Neuronal stem cell (in vitro differentiated cells): ENCODE results near the gene ZFAND2B.

Experiments used
- DNase-seq: peaks from one replicate; pipeline ENCODE4 v3.0.0-alpha.2; 2013; ENCODE audit warnings: low spot score
- H2AFZ ChIP-seq: one replicate; pipeline ENCODE4 v1.6.1; 2013; ENCODE audit warnings: mild to moderate bottlenecking, low read length, inconsistent platforms
- H2AK5ac ChIP-seq: 2 replicates; pipeline ENCODE4 v1.6.1; 2013; ENCODE audit warnings: low read depth, mild to moderate bottlenecking, inconsistent platforms, low read length, moderate library complexity, mixed read lengths
- H2BK120ac ChIP-seq: 2 replicates; pipeline ENCODE4 v1.6.1; 2013; ENCODE audit warnings: low read depth, mild to moderate bottlenecking, inconsistent platforms, low read length, moderate library complexity, mixed read lengths
- H2BK12ac ChIP-seq: one replicate; pipeline ENCODE4 v1.6.1; 2013; ENCODE audit warnings: low read length, inconsistent platforms
- H2BK15ac ChIP-seq: 2 replicates; pipeline ENCODE4 v1.6.1; 2013; ENCODE audit warnings: mild to moderate bottlenecking, low read length, inconsistent platforms, mixed read lengths
- H2BK5ac ChIP-seq: one replicate; pipeline ENCODE4 v1.6.1; 2013; ENCODE audit warnings: inconsistent platforms, mild to moderate bottlenecking, low read length, moderate library complexity
- H3K14ac ChIP-seq: one replicate; pipeline ENCODE4 v1.6.1; 2013; ENCODE audit warnings: low read length, inconsistent platforms
- H3K18ac ChIP-seq: 2 replicates; pipeline ENCODE4 v1.6.1; 2013; ENCODE audit warnings: low read length, inconsistent platforms
- H3K23ac ChIP-seq: 2 replicates; pipeline ENCODE4 v1.6.1; 2013; ENCODE audit warnings: low read depth, mild to moderate bottlenecking, mixed read lengths, low read length, inconsistent platforms; ENCODE audit not compliant: poor library complexity
- H3K27ac ChIP-seq: replicated peaks from 3 replicates; pipeline ENCODE4 v1.5.1; 2013; ENCODE audit warnings: low read length, inconsistent platforms
- H3K27me3 ChIP-seq, 3 experiments: 2 replicates each; pipeline ENCODE4 v1.6.1; 2013; ENCODE audit warnings: low read length in 3 of 3, mild to moderate bottlenecking in 2 of 3, inconsistent platforms in 1 of 3, low read depth in 1 of 3, mixed read lengths in 1 of 3, moderate library complexity in 1 of 3; ENCODE audit not compliant: control insufficient read depth in 3 of 3, insufficient read depth in 3 of 3
- H3K36me3 ChIP-seq, 2 donors: replicated peaks in 1 of 2; 2 replicates each; pipeline ENCODE4 v1.6.1; 2013; ENCODE audit warnings: low read length in 2 of 2; ENCODE audit not compliant: control insufficient read depth in 2 of 2, insufficient read depth in 2 of 2
- H3K4ac ChIP-seq: 2 replicates; pipeline ENCODE4 v1.6.1; 2013; ENCODE audit warnings: inconsistent platforms, mild to moderate bottlenecking, low read length, moderate library complexity
- H3K4me1 ChIP-seq, 2 donors: 1 replicate in 1 of 2; 2 replicates in 1 of 2; pipeline ENCODE4 v1.6.1; 2013; ENCODE audit warnings: low read length in 2 of 2, low read depth in 1 of 2; ENCODE audit not compliant: control insufficient read depth in 2 of 2, insufficient read depth in 1 of 2
- H3K4me2 ChIP-seq: one replicate; pipeline ENCODE4 v1.6.1; 2013; ENCODE audit warnings: mild to moderate bottlenecking, low read length, inconsistent platforms; ENCODE audit not compliant: insufficient read depth, poor library complexity, severe bottlenecking
- H3K4me3 ChIP-seq, 2 donors: 2 replicates each; pipeline ENCODE4 v1.5.1; 2013; ENCODE audit warnings: low read length in 2 of 2, mild to moderate bottlenecking in 2 of 2, inconsistent platforms in 1 of 2, moderate library complexity in 1 of 2
- H3K79me1 ChIP-seq: one replicate; pipeline ENCODE4 v1.6.1; 2013; ENCODE audit warnings: low read depth, mild to moderate bottlenecking, inconsistent platforms, low read length, moderate library complexity
- H3K9ac ChIP-seq: one replicate; pipeline ENCODE4 v1.6.1; 2013; ENCODE audit warnings: mild to moderate bottlenecking, low read depth, low read length, inconsistent platforms; ENCODE audit not compliant: poor library complexity
- H3K9me3 ChIP-seq, 2 donors: replicated peaks in 1 of 2; 2 replicates each; pipeline versions ENCODE3 to v1.6.1; 2013; ENCODE audit warnings: low read length in 2 of 2, mild to moderate bottlenecking in 2 of 2, inconsistent platforms in 1 of 2, low read depth in 1 of 2, mixed read lengths in 1 of 2, moderate library complexity in 1 of 2; ENCODE audit not compliant: control insufficient read depth in 2 of 2, insufficient read depth in 1 of 2
- H4K8ac ChIP-seq: one replicate; pipeline ENCODE4 v1.6.1; 2013; ENCODE audit warnings: low read depth, mild to moderate bottlenecking, inconsistent platforms, low read length, moderate library complexity
- H4K91ac ChIP-seq: one replicate; pipeline ENCODE4 v1.6.1; 2013; ENCODE audit warnings: low read length, low read depth, mild to moderate bottlenecking, inconsistent platforms; ENCODE audit not compliant: poor library complexity
- WGBS, 2 donors: extraction: QIAGEN DNeasy Blood & Tissue Kit; methylation state at CpG; one replicate each; pipeline ENCODE4 v1.1.7; 2013; ENCODE audit warnings: missing lambda C conversion rate in 2 of 2, mixed read lengths in 1 of 2; ENCODE audit not compliant: insufficient read length in 2 of 2, insufficient replicate concordance in 1 of 2; ENCODE audit errors: extremely low coverage in 2 of 2; 5-methylcytosine and 5-hydroxymethylcytosine counted together

The ZFAND2B gene

GRCh38 chr2:219165058-219165911, 41.3 kb upstream of the ZFAND2B start:
- no peak overlapping the region for H3K23ac ChIP-seq
- no peak overlapping the region for H3K27ac ChIP-seq
- H3K14ac ChIP-seq = no peak overlapping the region
- no peak overlapping the region for H2AFZ ChIP-seq
- no peak overlapping the region for H2BK5ac ChIP-seq
- no peak overlapping the region for H4K8ac ChIP-seq
- no CpG with 5 or more reads among the region's 10 CpGs for WGBS, 2 donors
- H3K4ac ChIP-seq = no peak overlapping the region
- H3K18ac ChIP-seq = no peak overlapping the region
- H2BK15ac ChIP-seq = no peak overlapping the region
- H3K36me3 ChIP-seq = no peaks in the 10 kb centered on the region
- H2BK12ac ChIP-seq = no peak overlapping the region
- no peak overlapping the region for H4K91ac ChIP-seq
- H3K4me1 ChIP-seq = peaks cover 0 to 3% of the 10 kb centered on the region in 2 donors
- H3K4me3 ChIP-seq = no peak overlapping the region
- H3K79me1 ChIP-seq = no peaks in the 10 kb centered on the region
- no peak overlapping the region for H3K4me2 ChIP-seq
- H3K9ac ChIP-seq = no peak overlapping the region
- no peak overlapping the region for H2AK5ac ChIP-seq
- H3K27me3 ChIP-seq = no peaks in the 10 kb centered on the region
- no peak for DNase-seq
- H3K9me3 ChIP-seq = no peaks in the 10 kb centered on the region
- H2BK120ac ChIP-seq = no peak overlapping the region

- Histone ChIP-seq H3K4me1 (no peaks in the 10 kb centered on the region), H4K91ac (no peak overlapping the region), H3K9ac (no peak overlapping the region), H2AFZ (no peak overlapping the region), H3K9me3 (no peaks in the 10 kb centered on the region), H3K27ac (no peak overlapping the region), H3K23ac (no peak overlapping the region), H3K79me1 (no peaks in the 10 kb centered on the region), H3K14ac (no peak overlapping the region), H3K4me2 (no peak overlapping the region), H2BK120ac (no peak overlapping the region), H3K27me3 (no peaks in the 10 kb centered on the region), H2AK5ac (no peak overlapping the region), H3K4me3 (no peak overlapping the region), H3K36me3 (peaks cover 4 to 15% of the 10 kb centered on the region in 2 donors), H2BK15ac (no peak overlapping the region), H3K4ac (no peak overlapping the region), H4K8ac (no peak overlapping the region), H3K18ac (no peak overlapping the region), H2BK5ac (no peak overlapping the region), H2BK12ac (no peak overlapping the region)
- WGBS, 2 donors = no CpG with 5 or more reads among the region's 5 CpGs
- DNase-seq = no peak
These were observed 38.6 kb upstream of the ZFAND2B start for GRCh38 chr2:219167997-219168396.

DNA sequence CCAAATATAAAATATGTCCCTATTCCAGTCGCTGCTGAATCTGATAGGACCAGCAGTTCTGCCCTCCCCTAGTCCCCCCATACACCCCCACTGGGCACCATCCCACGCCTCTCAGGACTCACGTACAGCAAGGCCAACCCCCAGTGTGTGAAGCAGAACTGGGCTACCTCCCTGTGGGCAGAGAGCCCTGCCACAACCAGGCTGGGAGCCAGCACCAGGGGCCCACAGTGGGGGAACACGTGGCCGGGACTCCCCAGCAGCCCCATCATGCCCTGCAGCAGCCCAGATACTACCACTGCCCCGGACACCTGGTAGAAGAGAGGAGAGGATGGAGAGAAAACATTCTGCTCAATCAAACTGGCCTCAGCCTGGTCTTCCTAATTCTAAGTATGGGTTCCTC, 38.1 kb upstream of the ZFAND2B start:
- Histone ChIP-seq H2BK15ac (no peak overlapping the region), H3K27me3 (no peaks in the 10 kb centered on the region), H3K23ac (no peak overlapping the region), H2BK120ac (no peak overlapping the region), H3K36me3 (peaks cover 4 to 21% of the 10 kb centered on the region in 2 donors), H2BK5ac (no peak overlapping the region), H3K4ac (no peak overlapping the region), H3K27ac (no peak overlapping the region), H3K18ac (no peak overlapping the region), H2AK5ac (peak overlapping the region; percentile 71), H3K4me2 (no peak overlapping the region), H3K79me1 (no peaks in the 10 kb centered on the region), H2AFZ (no peak overlapping the region), H2BK12ac (no peak overlapping the region), H3K9me3 (no peaks in the 10 kb centered on the region), H3K14ac (no peak overlapping the region), H3K4me3 (no peak overlapping the region), H4K91ac (no peak overlapping the region), H3K9ac (no peak overlapping the region), H4K8ac (no peak overlapping the region), H3K4me1 (no peaks in the 10 kb centered on the region)
- DNase-seq = no peak
- WGBS, 2 donors = no CpG with 5 or more reads among the region's 6 CpGs

GRCh38 chr2:219168932-219169331, 37.6 kb upstream of the ZFAND2B start:
- Histone ChIP-seq H3K27ac (no peak overlapping the region), H2BK120ac (no peak overlapping the region), H3K4me2 (no peak overlapping the region), H3K79me1 (no peaks in the 10 kb centered on the region), H2BK15ac (no peak overlapping the region), H3K9me3 (no peaks in the 10 kb centered on the region), H3K23ac (no peak overlapping the region), H2AFZ (no peak overlapping the region), H4K8ac (no peak overlapping the region), H2BK5ac (no peak overlapping the region), H2BK12ac (no peak overlapping the region), H3K4me3 (no peak overlapping the region), H3K36me3 (peaks cover 6 to 25% of the 10 kb centered on the region in 2 donors), H4K91ac (no peak overlapping the region), H3K9ac (peak overlapping the region; percentile 10), H3K18ac (no peak overlapping the region), H3K4me1 (no peaks in the 10 kb centered on the region), H3K27me3 (no peaks in the 10 kb centered on the region), H2AK5ac (no peak overlapping the region), H3K14ac (no peak overlapping the region), H3K4ac (no peak overlapping the region)
- no peak for DNase-seq
